Endothelial cell of umbilical vein (primary cell): ENCODE results near the gene P4HA3.

Source experiments
- CTCF ChIP-seq, 2 donors: IDR thresholded peaks; 1 replicate in 1 of 2; 2 replicates in 1 of 2; pipeline ENCODE4 v1.5.1; 2011; ENCODE audit warnings: low read length in 2 of 2, mild to moderate bottlenecking in 2 of 2, moderate library complexity in 2 of 2, control low read depth in 1 of 2, inconsistent platforms in 1 of 2, low read depth in 1 of 2; ENCODE audit not compliant: insufficient read depth in 1 of 2; ENCODE audit errors: extremely low read depth in 1 of 2
- EZH2 ChIP-seq: IDR thresholded peaks from 2 replicates; pipeline ENCODE4 v1.6.1; 2012; ENCODE audit warnings: borderline replicate concordance, low read depth, mild to moderate bottlenecking, moderate library complexity, low read length, inconsistent platforms; ENCODE audit not compliant: severe bottlenecking
- FOS ChIP-seq: IDR thresholded peaks from 2 replicates; pipeline ENCODE4 v1.6.1; 2011; ENCODE audit warnings: mild to moderate bottlenecking, low read length, moderate library complexity, borderline replicate concordance; ENCODE audit not compliant: insufficient read depth
- GATA2 ChIP-seq: IDR thresholded peaks from 2 replicates; pipeline ENCODE4 v1.7.0; 2011; ENCODE audit warnings: low read depth, mild to moderate bottlenecking, moderate library complexity, mixed read lengths, low read length; ENCODE audit not compliant: insufficient read length, insufficient read depth
- MYC ChIP-seq: IDR thresholded peaks from one replicate; pipeline ENCODE4 v1.6.1; 2011; ENCODE audit warnings: mild to moderate bottlenecking, low read depth, low read length
- POLR2A ChIP-seq: IDR thresholded peaks from 2 replicates; pipeline ENCODE4 v1.6.1; 2012; ENCODE audit warnings: low read depth, mild to moderate bottlenecking, control low read depth, low read length
- POLR2AphosphoS5 ChIP-seq: IDR thresholded peaks from 2 replicates; pipeline ENCODE4 v1.6.1; 2012; ENCODE audit warnings: low read depth, mild to moderate bottlenecking, control low read depth, low read length, moderate library complexity; ENCODE audit not compliant: insufficient read depth

- TF ChIP-seq CTCF (IDR thresholded peaks at IDR 0.05; ENCODE audit: extremely low read depth in 1 of 2, insufficient read depth in 1 of 2, low read depth in 1 of 2, low read length in 2 of 2) (no peak), EZH2 (no peak), POLR2A (no peak), GATA2 (no peak), FOS (no peak), MYC (no peak), POLR2AphosphoS5 (no peak)
Measured at GRCh38 chr11:74256378-74257133, 54.9 kb downstream of the P4HA3 start.
